22Rv1 (cell line): ENCODE results near the gene NRDE2.

Source experiments
- CTCF ChIP-seq: fragments of 450-650 bp; IDR thresholded peaks from 2 replicates; pipeline ENCODE4 v1.5.1; 2017; ENCODE audit warnings: mild to moderate bottlenecking
- ZFX ChIP-seq: fragments of 450-650 bp; IDR thresholded peaks from 2 replicates; pipeline ENCODE4 v1.6.1; 2017; ENCODE audit warnings: antibody characterized with exemption, borderline replicate concordance

- TF ChIP-seq CTCF (no peak), ZFX (no peak)
Measured at GRCh38 chr14:90275458-90275814, 56.3 kb downstream of the NRDE2 start.
